Naive thymus-derived CD4-positive, alpha-beta T cell (primary cell): ENCODE measurements around the gene TCEAL7. TPM values are rescaled to one million over a fixed set of nuclear protein-coding genes. Genes with fewer than 3 reads are reported as not detected.

Experiments used
- ATAC-seq: fragments of 150-1000 bp; cut with Tn5 transposase; 2 replicates; pipeline ENCODE4 v1.10.0; 2021; ENCODE audit warnings: mild to moderate bottlenecking, moderate library complexity
- CTCF ChIA-PET: fragments of 350-600 bp; sonication (Branson Sonifier 250); formaldehyde crosslinking; loops from one replicate; lab custom pipeline; 2021; ENCODE audit warnings: antibody characterized with exemption; lab: Charles Lee
- POLR2A ChIA-PET: fragments of 350-600 bp; sonication (Branson Sonifier 250); formaldehyde crosslinking; loops from one replicate; lab custom pipeline; 2021; ENCODE audit warnings: antibody characterized with exemption, inconsistent platforms; lab: Charles Lee
- DNase-seq, 9 donors: peaks; one replicate each; pipeline versions ENCODE4 v3.0.0 to v3.0.0-alpha.2; 2020 to 2022; ENCODE audit warnings: mixed read lengths in 1 of 9
- H3K27ac ChIP-seq: one replicate; pipeline ENCODE4 v1.7.0; 2013; ENCODE audit warnings: mild to moderate bottlenecking, low read depth, low read length, moderate library complexity
- H3K27me3 ChIP-seq, 2 donors: one replicate each; pipeline ENCODE4 v1.7.0; 2013; ENCODE audit warnings: low read length in 2 of 2, mild to moderate bottlenecking in 2 of 2, moderate library complexity in 2 of 2; ENCODE audit not compliant: control insufficient read depth in 2 of 2, insufficient read depth in 2 of 2
- H3K36me3 ChIP-seq, 3 experiments: 1 replicate in 2 of 3; 2 replicates in 1 of 3; pipeline ENCODE4 v1.7.0; 2013; ENCODE audit warnings: low read length in 3 of 3, mild to moderate bottlenecking in 3 of 3, moderate library complexity in 1 of 3; ENCODE audit not compliant: insufficient read depth in 3 of 3, control insufficient read depth in 2 of 3
- H3K4me1 ChIP-seq, 2 donors: one replicate each; pipeline ENCODE4 v1.7.0; 2013; ENCODE audit warnings: low read length in 2 of 2, mild to moderate bottlenecking in 2 of 2, moderate library complexity in 1 of 2; ENCODE audit not compliant: control insufficient read depth in 2 of 2, insufficient read depth in 2 of 2
- H3K4me3 ChIP-seq: 2 replicates; pipeline ENCODE4 v1.7.0; 2013; ENCODE audit warnings: mild to moderate bottlenecking, low read length
- H3K9me3 ChIP-seq, 3 experiments: 1 replicate in 2 of 3; 2 replicates in 1 of 3; pipeline ENCODE4 v1.7.0; 2013; ENCODE audit warnings: low read length in 3 of 3; ENCODE audit not compliant: control insufficient read depth in 2 of 3
- H3K27ac Mint-ChIP-seq, 9 donors: one replicate each; pipeline ENCODE4 v1.8.0; 2020 to 2022; ENCODE audit warnings: mixed read lengths in 9 of 9, mild to moderate bottlenecking in 8 of 9, moderate library complexity in 5 of 9, inconsistent platforms in 2 of 9
- H3K27me3 Mint-ChIP-seq, 5 donors: one replicate each; pipeline ENCODE4 v1.8.0; 2021 to 2022; ENCODE audit warnings: mixed read lengths in 5 of 5, mild to moderate bottlenecking in 1 of 5
- H3K36me3 Mint-ChIP-seq, 5 donors: one replicate each; pipeline ENCODE4 v1.8.0; 2020 to 2022; ENCODE audit warnings: mixed read lengths in 5 of 5, mild to moderate bottlenecking in 3 of 5, inconsistent platforms in 1 of 5
- H3K4me1 Mint-ChIP-seq, 7 donors: one replicate each; pipeline ENCODE4 v1.8.0; 2020 to 2022; ENCODE audit warnings: mixed read lengths in 7 of 7, mild to moderate bottlenecking in 3 of 7, inconsistent platforms in 1 of 7
- H3K4me3 Mint-ChIP-seq, 10 donors: one replicate each; pipeline ENCODE4 v1.8.0; 2020 to 2022; ENCODE audit warnings: mild to moderate bottlenecking in 10 of 10, mixed read lengths in 10 of 10, moderate library complexity in 6 of 10, inconsistent platforms in 2 of 10
- H3K9me3 Mint-ChIP-seq, 11 donors: one replicate each; pipeline ENCODE4 v1.8.0; 2020 to 2022; ENCODE audit warnings: mixed read lengths in 11 of 11, mild to moderate bottlenecking in 4 of 11, inconsistent platforms in 1 of 11, moderate library complexity in 1 of 11
- intact Hi-C, 2 donors: fragments of 100-400 bp; cut with micrococcal nuclease; formaldehyde crosslinking; loops; one replicate each; pipeline ENCODE4 v1.15.1; 2023
- polyA plus RNA-seq, 2 donors: library from polyadenylated mRNA; unstranded; fragments of 300-500 nt; fragmentation: Illumina TruSeq; gene quantifications; one replicate each; pipeline ENCODE4 v1.2.3, GENCODE V29; 2021
- total RNA-seq, 6 experiments: library from RNA in 5 of 6; stranded (reverse) in 5 of 6; gene quantifications; 1 replicate in 5 of 6; 2 replicates in 1 of 6; pipeline ENCODE4 v1.2.3 and lab custom pipeline; 2021 to 2026

TCEAL7 gene
- total and polyA plus RNA-seq, 7 experiments from 2014 or later: not detected

DNA sequence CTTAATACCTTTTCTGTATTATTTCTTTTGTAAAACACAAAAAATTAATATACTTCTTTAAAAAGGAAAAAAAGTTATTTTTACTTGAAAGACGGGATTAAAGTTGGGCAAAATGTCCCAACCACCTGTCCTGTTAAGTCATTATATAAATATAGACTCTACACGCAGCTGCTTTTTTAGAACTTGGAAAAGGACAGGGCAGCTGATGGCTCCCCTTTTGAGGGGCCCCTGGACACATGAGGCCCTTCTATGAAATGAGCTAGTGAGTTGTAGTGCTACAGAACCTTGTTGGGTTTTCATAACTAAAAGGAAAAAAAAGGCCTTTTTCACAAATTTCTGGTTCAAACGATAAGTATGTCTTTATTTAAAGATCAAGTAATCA is 18.6 kb upstream of the TCEAL7 start:
- H3K27ac ChIP-seq: no peak overlapping the region
- no peak overlapping the region for H3K4me3 ChIP-seq
- no peaks in the 10 kb centered on the region for H3K4me1 ChIP-seq
- no peaks in the 10 kb centered on the region for H3K9me3 ChIP-seq
- no peak for DNase-seq
- H3K36me3 ChIP-seq: no peaks in the 10 kb centered on the region
- Mint-ChIP-seq H3K36me3 (peaks cover 0 to 3% (median 0%) of the 10 kb centered on the region in 5 donors), H3K27ac (peak overlapping the region in 2 of 9 donors; percentile 72 to 83), H3K27me3 (no peaks in the 10 kb centered on the region), H3K4me1 (peaks cover 0 to 8% (median 6%) of the 10 kb centered on the region in 7 donors), H3K9me3 (peaks cover 0 to 2% (median 0%) of the 10 kb centered on the region in 11 donors), H3K4me3 (peak overlapping the region in 9 of 10 donors; percentile 69 to 89 (median 81))
- no peaks in the 10 kb centered on the region for H3K27me3 ChIP-seq
- ATAC-seq: no peak
- intact Hi-C loops: loop anchor here (1.0 to 10.0 kb wide), 5 partner anchors 56 to 846 kb away; partner anchors contain the start of genes SLC25A53 (in 2 of the 2), BEX4 (in 1 of the 2), MORF4L2 (in 1 of the 2) and TCEAL8 (in 1 of the 2)
- ChIA-PET POLR2A (interaction anchor here (0.8 to 1.4 kb wide), 2 partner anchors 13 to 56 kb away, joined by 4 to 5 read pairs; partner anchors contain the start of gene TCEAL8), CTCF (interaction anchor here (0.6 kb wide), 1 partner anchor 28 kb away, joined by 5 read pairs; no protein-coding TSS in a partner anchor)

DNA sequence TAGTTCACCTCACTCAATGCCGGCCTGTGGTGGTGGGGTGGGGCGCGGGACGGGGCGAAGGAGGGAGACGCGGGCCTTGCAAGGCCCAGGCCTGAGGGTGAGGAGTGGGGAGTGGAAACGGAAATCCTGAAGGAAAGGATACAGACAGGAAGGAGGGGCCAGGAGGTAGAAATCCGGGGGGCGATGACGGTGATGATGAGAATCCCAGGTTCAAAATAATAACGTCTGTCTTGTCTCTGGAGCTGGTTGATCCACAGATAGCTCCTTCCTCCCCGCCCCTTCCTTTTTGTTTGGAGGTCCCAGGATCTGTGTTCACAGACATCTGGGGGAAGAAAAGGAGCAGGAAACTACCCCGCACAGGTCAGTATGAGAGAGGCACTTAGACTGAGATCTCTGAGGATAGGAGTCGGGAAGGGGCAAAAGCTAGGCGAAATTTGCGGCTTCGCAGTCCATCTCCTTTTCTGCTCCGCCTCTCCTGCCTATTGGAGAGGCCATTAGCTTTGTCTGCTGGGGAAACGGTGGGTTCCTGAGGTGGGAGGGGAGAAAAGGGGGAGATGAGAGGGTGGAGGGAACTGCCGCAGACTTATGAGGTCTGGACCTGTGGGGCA is 746 bp downstream of the TCEAL7 start:
- H3K36me3 Mint-ChIP-seq: no peaks in the 10 kb centered on the region
- no peaks in the 10 kb centered on the region for H3K36me3 ChIP-seq
- DNase-seq (no peak), ATAC-seq (no peak)
- H3K4me3 Mint-ChIP-seq: peak overlapping the region in 1 of 10 donors; percentile 32
- intact Hi-C loops: no loop called here
- H3K4me1 ChIP-seq: no peaks in the 10 kb centered on the region
- H3K27ac Mint-ChIP-seq: no peak overlapping the region
- no peaks in the 10 kb centered on the region for H3K27me3 ChIP-seq
- H3K9me3 ChIP-seq: no peaks in the 10 kb centered on the region
- H3K9me3 Mint-ChIP-seq: no peaks in the 10 kb centered on the region
- peaks cover 18 to 26% (median 19%) of the 10 kb centered on the region in 5 donors for H3K27me3 Mint-ChIP-seq
- H3K27ac ChIP-seq: no peak overlapping the region
- H3K4me3 ChIP-seq: no peak overlapping the region
- CTCF ChIA-PET: no interaction called here
- POLR2A ChIA-PET: no interaction called here
- H3K4me1 Mint-ChIP-seq: peaks cover 0 to 6% (median 0%) of the 10 kb centered on the region in 7 donors

DNA sequence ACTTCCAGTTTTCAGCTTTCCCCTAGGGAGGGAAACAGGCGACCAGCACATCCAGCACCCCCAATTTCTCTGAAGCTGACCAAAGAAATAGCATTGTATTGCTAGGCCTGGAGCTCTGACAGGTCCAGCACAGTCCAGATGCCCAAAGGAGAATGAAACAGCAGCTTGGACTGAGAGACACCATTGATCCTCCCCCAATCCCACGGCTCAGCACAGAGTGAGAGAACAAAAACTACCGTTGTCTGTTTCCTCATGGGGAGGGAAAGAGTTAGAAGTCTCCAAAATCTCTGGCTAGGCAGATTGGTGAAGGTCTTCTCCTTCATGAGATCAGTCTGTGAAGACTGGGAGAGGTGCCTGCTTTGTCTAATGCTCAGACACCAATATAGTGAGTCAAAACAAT is 8.6 kb downstream of the TCEAL7 start:
- H3K36me3 ChIP-seq: no peaks in the 10 kb centered on the region
- Mint-ChIP-seq H3K4me1 (peaks cover 0 to 5% (median 4%) of the 10 kb centered on the region in 7 donors), H3K36me3 (no peaks in the 10 kb centered on the region), H3K9me3 (no peaks in the 10 kb centered on the region), H3K4me3 (no peak overlapping the region), H3K27ac (no peak overlapping the region), H3K27me3 (peaks cover 0 to 14% (median 0%) of the 10 kb centered on the region in 5 donors)
- no peaks in the 10 kb centered on the region for H3K9me3 ChIP-seq
- no peak overlapping the region for H3K4me3 ChIP-seq
- intact Hi-C loops: no loop called here
- ChIA-PET CTCF (interaction anchor here (1.1 to 1.5 kb wide), 3 partner anchors 90 to 125 kb away, joined by 3 to 6 read pairs (median 5); no protein-coding TSS in a partner anchor), POLR2A (no interaction called here)
- no peak overlapping the region for H3K27ac ChIP-seq
- DNase-seq (no peak), ATAC-seq (no peak)
- no peaks in the 10 kb centered on the region for H3K4me1 ChIP-seq
- no peaks in the 10 kb centered on the region for H3K27me3 ChIP-seq

DNA sequence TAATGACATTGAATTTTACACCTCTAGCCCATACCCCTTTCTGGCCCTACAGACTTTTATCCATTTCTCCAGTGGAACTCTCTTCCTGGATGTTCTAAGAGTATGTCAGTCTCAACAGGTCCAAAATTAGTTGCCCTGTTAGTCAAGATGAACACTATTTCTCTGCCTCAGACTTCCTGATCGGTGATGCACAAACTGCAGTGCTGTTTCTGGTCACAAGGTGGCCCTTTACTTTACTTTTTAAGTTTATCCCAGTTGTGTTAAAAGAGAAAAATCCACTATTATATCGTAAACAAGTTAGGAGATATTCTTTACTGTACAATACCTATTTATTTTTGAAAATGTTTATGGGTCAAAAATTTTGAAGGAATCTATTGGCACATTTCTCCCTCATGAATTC is 13.1 kb downstream of the TCEAL7 start:
- H3K4me3 ChIP-seq: no peak overlapping the region
- ChIA-PET CTCF (interaction anchor here (1.0 to 1.7 kb wide), 3 partner anchors 118 to 121 kb away, joined by 4 to 11 read pairs (median 6); no protein-coding TSS in a partner anchor), POLR2A (no interaction called here)
- H3K27ac ChIP-seq: no peak overlapping the region
- peak in 7 of 9 donors; percentile 7 to 55 (median 33) for DNase-seq
- Mint-ChIP-seq H3K9me3 (no peaks in the 10 kb centered on the region), H3K27ac (peak overlapping the region in 2 of 9 donors; percentile 13 to 23), H3K4me1 (peaks cover 0 to 5% (median 4%) of the 10 kb centered on the region in 7 donors), H3K4me3 (no peak overlapping the region), H3K36me3 (no peaks in the 10 kb centered on the region), H3K27me3 (peaks cover 0 to 8% (median 0%) of the 10 kb centered on the region in 5 donors)
- intact Hi-C loops: loop anchor here (1.0 to 10.0 kb wide), 6 partner anchors 14 to 146 kb away; partner anchors contain the start of genes BEX3 (in 1 of the 2), TCEAL8 (in 1 of the 2) and TCEAL9 (in 1 of the 2)
- no peaks in the 10 kb centered on the region for H3K9me3 ChIP-seq
- H3K27me3 ChIP-seq: no peaks in the 10 kb centered on the region
- peak; percentile 46 for ATAC-seq
- H3K4me1 ChIP-seq: no peaks in the 10 kb centered on the region
- H3K36me3 ChIP-seq: no peaks in the 10 kb centered on the region

DNA sequence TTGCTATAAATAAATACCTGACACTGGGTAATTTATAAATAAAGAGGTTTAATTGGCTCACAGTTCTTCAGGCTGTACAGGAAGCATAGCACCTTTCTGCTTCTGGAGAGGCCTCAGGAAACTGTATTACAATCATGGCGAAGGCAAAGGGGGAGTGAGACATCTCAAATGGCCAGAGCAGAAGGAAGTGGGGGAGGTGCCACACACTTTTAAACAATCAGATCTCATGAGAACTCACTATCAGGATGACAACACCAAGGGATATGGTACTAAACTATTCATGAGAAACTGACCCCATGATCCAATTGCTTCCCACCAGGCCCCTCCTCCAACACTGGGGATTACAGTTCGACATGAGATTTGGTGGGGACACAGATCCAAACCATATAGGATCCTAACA is 14.6 kb downstream of the TCEAL7 start:
- Histone ChIP-seq H3K36me3 (no peaks in the 10 kb centered on the region), H3K27ac (no peak overlapping the region), H3K27me3 (no peaks in the 10 kb centered on the region), H3K9me3 (no peaks in the 10 kb centered on the region), H3K4me3 (no peak overlapping the region), H3K4me1 (no peaks in the 10 kb centered on the region)
- ChIA-PET CTCF (no interaction called here), POLR2A (no interaction called here)
- ATAC-seq (no peak), DNase-seq (no peak)
- peaks cover 0 to 8% (median 0%) of the 10 kb centered on the region in 5 donors for H3K27me3 Mint-ChIP-seq
- intact Hi-C loops: loop anchor here in 1 of 2 donors (10.0 kb wide), 1 partner anchor 90 kb away; the partner anchor contains the start of gene TCEAL8
- H3K36me3 Mint-ChIP-seq: no peaks in the 10 kb centered on the region
- peaks cover 0 to 5% (median 4%) of the 10 kb centered on the region in 7 donors for H3K4me1 Mint-ChIP-seq
- H3K4me3 Mint-ChIP-seq: no peak overlapping the region
- H3K27ac Mint-ChIP-seq: no peak overlapping the region
- no peaks in the 10 kb centered on the region for H3K9me3 Mint-ChIP-seq

DNA sequence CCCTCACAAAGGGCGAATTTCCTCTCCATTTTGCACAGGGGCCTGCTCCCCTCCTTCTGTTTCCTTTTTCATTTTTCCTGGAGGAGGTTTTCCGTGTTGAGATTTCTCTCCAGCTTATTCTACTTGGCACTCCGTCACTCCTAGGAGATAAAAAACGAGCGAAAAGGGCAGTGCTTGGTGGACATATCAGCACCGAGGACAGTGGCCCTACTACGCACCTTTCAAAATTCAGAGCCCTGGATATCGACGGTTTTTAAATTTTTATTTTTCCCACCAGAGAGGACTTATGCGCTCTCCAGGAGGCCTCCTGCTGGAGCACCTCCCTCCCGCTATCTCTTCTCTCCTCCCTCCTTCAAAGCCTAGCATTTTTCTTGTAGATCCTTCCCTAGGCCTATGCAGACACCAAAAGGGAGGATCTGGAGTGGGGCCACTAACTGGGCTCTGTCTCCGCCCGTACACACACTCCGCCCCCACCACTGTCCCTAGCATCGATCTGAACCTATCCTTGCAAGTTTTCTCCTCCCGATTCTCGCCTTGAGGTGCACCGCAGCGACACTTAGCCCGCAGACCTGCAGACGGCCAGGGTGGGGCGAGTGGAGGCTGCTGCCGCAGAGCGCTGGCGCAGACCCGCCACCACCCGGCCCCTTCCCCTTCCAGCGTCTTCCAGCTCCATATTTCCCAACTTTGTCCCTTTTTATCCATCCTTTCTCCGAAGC is 17.8 kb downstream of the TCEAL7 start:
- DNase-seq: no peak
- Histone ChIP-seq H3K36me3 (no peaks in the 10 kb centered on the region), H3K27me3 (no peaks in the 10 kb centered on the region), H3K4me1 (no peaks in the 10 kb centered on the region), H3K9me3 (no peaks in the 10 kb centered on the region), H3K27ac (no peak overlapping the region), H3K4me3 (no peak overlapping the region)
- no peak overlapping the region for H3K27ac Mint-ChIP-seq
- H3K9me3 Mint-ChIP-seq: no peaks in the 10 kb centered on the region
- ATAC-seq: no peak
- POLR2A ChIA-PET: interaction anchor here (1.2 kb wide), 1 partner anchor 9 kb away, joined by 4 read pairs; no protein-coding TSS in a partner anchor
- H3K4me1 Mint-ChIP-seq: peaks cover 0 to 5% (median 3%) of the 10 kb centered on the region in 7 donors
- CTCF ChIA-PET: interaction anchor here (1.1 to 1.7 kb wide), 2 partner anchors 117 to 142 kb away, joined by 3 to 8 read pairs; no protein-coding TSS in a partner anchor
- intact Hi-C loops: loop anchor here in 1 of 2 donors (10.0 kb wide), 1 partner anchor 93 kb away; the partner anchor contains the start of gene TCEAL8
- H3K27me3 Mint-ChIP-seq: peaks cover 0 to 8% (median 0%) of the 10 kb centered on the region in 5 donors
- H3K36me3 Mint-ChIP-seq: no peaks in the 10 kb centered on the region
- H3K4me3 Mint-ChIP-seq: no peak overlapping the region
